CD4-positive, alpha-beta T cell treated with Interleukin-6 for 4 hours (primary cell): Measurements from ENCODE around the gene CGB3.
"Not testable (repeated sequence)": the region's sequence is repeated elsewhere in the genome, so short reads cannot be mapped to it uniquely, and the experiment has no call there.

Experiments used
- DNase-seq: peaks from one replicate; pipeline ENCODE4 v3.0.0-alpha.2; 2020; ENCODE audit warnings: mixed read lengths

Gene CGB3

GRCh38 chr19:49024233-49024632 lies at the start of gene CGB3:
CGB3 (minus strand) TSS chr19:49024333; CDS start chr19:49023971, 362 bp downstream.
- not testable (repeated sequence) for DNase-seq

- DNase-seq = peak; percentile 12
Measured at GRCh38 chr19:49071860-49072547, 47.9 kb upstream of the CGB3 start.

- DNase-seq = no peak
Measured at GRCh38 chr19:49070416-49070815, 46.3 kb upstream of the CGB3 start.

- no peak for DNase-seq
Measured at GRCh38 chr19:49069026-49069425, 44.9 kb upstream of the CGB3 start.

GRCh38 chr19:49067554-49067953 lies 43.4 kb upstream of the CGB3 start:
- no peak for DNase-seq

GRCh38 chr19:49065905-49066512 lies 41.9 kb upstream of the CGB3 start:
- DNase-seq = no peak

- DNase-seq = peak; percentile 9
Measured at GRCh38 chr19:49064768-49065611, 40.9 kb upstream of the CGB3 start, which contains the start of gene NTF4. NTF4 (minus strand) TSS chr19:49064818; CDS start chr19:49061997, 2,821 bp downstream.

- no peak for DNase-seq
Measured at GRCh38 chr19:49064029-49064629, 40.0 kb upstream of the CGB3 start.

GRCh38 chr19:49061445-49061844 lies 37.3 kb upstream of the CGB3 start:
- no peak for DNase-seq

GRCh38 chr19:49061000-49061399 lies 36.9 kb upstream of the CGB3 start:
- DNase-seq = no peak

- no peak for DNase-seq
Measured at GRCh38 chr19:49059053-49059452, 34.9 kb upstream of the CGB3 start.

GRCh38 chr19:49058562-49058961 lies 34.4 kb upstream of the CGB3 start:
- DNase-seq = no peak

GRCh38 chr19:49057636-49058234 lies 33.6 kb upstream of the CGB3 start, which contains the start of gene CGB7:
CGB7 (minus strand) TSS chr19:49057749; CDS start chr19:49055375, 2,374 bp downstream.
- DNase-seq = peak; percentile 66

- peak; percentile 7 for DNase-seq
Measured at GRCh38 chr19:49056902-49057596, 32.9 kb upstream of the CGB3 start.

- DNase-seq = peak; percentile 64
Measured at GRCh38 chr19:49056101-49056901, 32.2 kb upstream of the CGB3 start.

- not testable (repeated sequence) for DNase-seq
Measured at GRCh38 chr19:49050376-49051033, 26.4 kb upstream of the CGB3 start.

GRCh38 chr19:49049834-49050233 lies 25.7 kb upstream of the CGB3 start:
- not testable (repeated sequence) for DNase-seq

GRCh38 chr19:49049011-49049410 lies 24.9 kb upstream of the CGB3 start, which contains the start of gene CGB8:
CGB8 (minus strand) TSS chr19:49049111; CDS start chr19:49048739, 372 bp downstream.
- DNase-seq = not testable (repeated sequence)

GRCh38 chr19:49043548-49043947 lies 19.4 kb upstream of the CGB3 start, which contains the start of gene CGB5:
CGB5 (plus strand) TSS chr19:49043848; CDS start chr19:49044210, 362 bp downstream.
- DNase-seq = not testable (repeated sequence)

GRCh38 chr19:49042666-49043065 lies 18.5 kb upstream of the CGB3 start:
- DNase-seq = not testable (repeated sequence)
